Mesendoderm (in vitro differentiated cells): ENCODE results near the gene TMOD2.
A peak's percentile ranks its signal among the peaks of the same experiment; 100 is the strongest.

ENCODE experiments used
- DNase-seq: peaks from one replicate; pipeline ENCODE4 v3.0.0; 2013
- H2AK5ac ChIP-seq: 2 replicates; pipeline ENCODE4 v1.6.1; 2013; ENCODE audit warnings: low read length, inconsistent platforms
- H2BK120ac ChIP-seq: 2 replicates; pipeline ENCODE4 v1.6.1; 2013; ENCODE audit warnings: low read depth, mild to moderate bottlenecking, low read length, moderate library complexity, mixed read lengths
- H2BK15ac ChIP-seq: replicated peaks from 2 replicates; pipeline ENCODE4 v1.6.1; 2013; ENCODE audit warnings: low read depth, mild to moderate bottlenecking, moderate library complexity
- H2BK5ac ChIP-seq: 2 replicates; pipeline ENCODE4 v1.6.1; 2013; ENCODE audit warnings: low read length, inconsistent platforms
- H3K18ac ChIP-seq: 2 replicates; pipeline ENCODE4 v1.6.1; 2013; ENCODE audit warnings: mild to moderate bottlenecking, low read length, mixed read lengths
- H3K23ac ChIP-seq: one replicate; pipeline ENCODE4 v1.6.1; 2013; ENCODE audit warnings: low read length
- H3K27ac ChIP-seq: 2 replicates; pipeline ENCODE4 v1.5.1; 2013; ENCODE audit warnings: low read depth, mild to moderate bottlenecking, inconsistent platforms, low read length, moderate library complexity
- H3K27me3 ChIP-seq: 2 replicates; pipeline ENCODE4 v1.6.1; 2013; ENCODE audit warnings: low read length, control low read depth, mild to moderate bottlenecking, inconsistent platforms; ENCODE audit not compliant: insufficient read depth, poor library complexity
- H3K36me3 ChIP-seq: 2 replicates; pipeline ENCODE4 v1.6.1; 2013; ENCODE audit warnings: low read length, inconsistent platforms; ENCODE audit not compliant: control insufficient read depth, insufficient read depth
- H3K4ac ChIP-seq: one replicate; pipeline ENCODE4 v1.6.1; 2013; ENCODE audit warnings: low read depth, mild to moderate bottlenecking, low read length, moderate library complexity
- H3K4me1 ChIP-seq: 2 replicates; pipeline ENCODE4 v1.6.1; 2013; ENCODE audit warnings: low read depth, low read length, inconsistent platforms; ENCODE audit not compliant: control insufficient read depth
- H3K4me2 ChIP-seq: 2 replicates; pipeline ENCODE4 v1.6.1; 2013; ENCODE audit warnings: low read length
- H3K4me3 ChIP-seq: 2 replicates; pipeline ENCODE4 v1.5.1; 2013; ENCODE audit warnings: mild to moderate bottlenecking, low read length
- H3K56ac ChIP-seq: one replicate; pipeline ENCODE4 v1.6.1; 2013; ENCODE audit warnings: low read length
- H3K79me1 ChIP-seq: 2 replicates; pipeline ENCODE4 v1.6.1; 2013; ENCODE audit warnings: low read length, inconsistent platforms
- H3K79me2 ChIP-seq: 2 replicates; pipeline ENCODE4 v1.6.1; 2013; ENCODE audit warnings: mild to moderate bottlenecking, low read length; ENCODE audit not compliant: control insufficient read depth, insufficient read depth
- H3K9ac ChIP-seq: 2 replicates; pipeline ENCODE4 v1.6.1; 2013; ENCODE audit warnings: low read length, inconsistent platforms
- H4K5ac ChIP-seq: one replicate; pipeline ENCODE4 v1.6.1; 2013; ENCODE audit warnings: low read length
- H4K8ac ChIP-seq: one replicate; pipeline ENCODE4 v1.6.1; 2013; ENCODE audit warnings: low read depth, mild to moderate bottlenecking, control low read depth, low read length, moderate library complexity
- WGBS: extraction: QIAGEN DNeasy Blood & Tissue Kit; methylation state at CpG from one replicate; pipeline ENCODE4 v1.1.7; 2013; ENCODE audit warnings: low lambda C conversion rate, missing lambda C conversion rate; ENCODE audit not compliant: insufficient coverage; ENCODE audit errors: extremely low coverage; 5-methylcytosine and 5-hydroxymethylcytosine counted together

TMOD2 gene

DNA sequence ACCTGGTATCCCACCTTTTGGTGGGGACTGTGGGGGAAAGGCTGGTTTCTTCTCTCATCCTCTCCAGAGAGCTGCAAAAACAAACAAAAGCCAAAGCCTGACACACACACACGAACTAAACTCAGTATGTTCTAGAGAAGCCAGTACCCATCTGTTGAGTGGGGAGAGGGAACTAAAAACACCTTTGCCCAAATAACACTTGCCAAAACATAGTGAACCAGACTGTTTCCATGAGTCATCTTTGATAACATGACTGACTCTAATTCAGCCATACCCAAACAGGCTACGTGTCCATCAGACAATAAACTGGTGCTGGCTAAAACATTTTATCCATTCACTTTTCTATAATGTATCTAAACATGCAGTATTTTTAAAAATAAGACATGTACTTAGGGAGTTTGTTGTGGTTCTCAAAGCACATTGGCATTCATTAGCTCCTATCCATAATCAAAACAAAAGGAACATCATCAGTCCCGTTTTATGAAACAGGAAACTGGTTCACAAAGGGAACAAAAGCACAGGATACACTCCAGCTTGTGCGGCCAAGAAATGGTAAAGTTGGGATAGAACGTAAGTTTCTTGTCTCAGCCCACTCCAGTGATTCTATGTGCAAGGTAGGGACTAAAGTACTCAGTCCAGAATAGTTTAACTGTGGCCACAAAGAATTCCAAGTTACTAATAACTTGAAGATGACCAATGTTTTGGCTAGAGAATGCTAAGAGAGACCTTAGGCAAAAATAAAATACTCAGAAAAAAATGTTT, 30.0 kb upstream of the TMOD2 start:
- H3K27me3 ChIP-seq: no peaks in the 10 kb centered on the region
- no peak overlapping the region for H2BK5ac ChIP-seq
- H3K4me3 ChIP-seq: no peak overlapping the region
- H3K36me3 ChIP-seq: no peaks in the 10 kb centered on the region
- no peak overlapping the region for H3K9ac ChIP-seq
- H3K56ac ChIP-seq: no peak overlapping the region
- no peak overlapping the region for H3K4ac ChIP-seq
- no peak overlapping the region for H2BK120ac ChIP-seq
- no peak overlapping the region for H3K18ac ChIP-seq
- no peak overlapping the region for H3K27ac ChIP-seq
- no peak overlapping the region for H4K8ac ChIP-seq
- no peak overlapping the region for H2AK5ac ChIP-seq
- H3K4me2 ChIP-seq: no peak overlapping the region
- H3K79me1 ChIP-seq: no peaks in the 10 kb centered on the region
- no peak overlapping the region for H2BK15ac ChIP-seq
- WGBS: no CpG with 5 or more reads among the region's 5 CpGs
- no peak overlapping the region for H4K5ac ChIP-seq
- no peaks in the 10 kb centered on the region for H3K79me2 ChIP-seq
- H3K4me1 ChIP-seq: no peaks in the 10 kb centered on the region
- no peak for DNase-seq
- peak overlapping the region; percentile 17 for H3K23ac ChIP-seq

DNA sequence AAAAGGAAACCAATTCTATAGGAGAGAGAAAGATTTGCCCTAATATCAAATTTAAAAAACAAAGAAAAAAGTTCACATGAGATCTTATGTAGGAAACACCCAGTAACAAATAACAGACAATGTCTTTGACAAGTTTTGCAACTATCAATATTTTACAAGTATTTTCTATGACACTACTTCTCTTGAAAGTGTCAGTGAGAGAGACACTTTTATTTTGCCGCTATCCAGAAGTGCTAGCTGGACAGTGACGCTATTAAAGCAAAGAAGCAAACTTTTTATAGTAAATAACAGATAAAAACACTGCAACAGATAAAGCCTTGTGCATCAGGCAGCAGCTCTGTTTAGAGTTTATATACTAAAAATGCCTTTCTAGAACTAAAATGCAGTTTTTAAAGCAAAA, 27.2 kb upstream of the TMOD2 start:
- WGBS: no CpG with 5 or more reads among the region's 2 CpGs
- no peaks in the 10 kb centered on the region for H3K79me2 ChIP-seq
- no peaks in the 10 kb centered on the region for H3K79me1 ChIP-seq
- H2BK15ac ChIP-seq: no peak overlapping the region
- H2AK5ac ChIP-seq: no peak overlapping the region
- no peak overlapping the region for H3K27ac ChIP-seq
- H2BK5ac ChIP-seq: no peak overlapping the region
- H3K9ac ChIP-seq: no peak overlapping the region
- H4K8ac ChIP-seq: no peak overlapping the region
- no peak overlapping the region for H3K56ac ChIP-seq
- H3K4me3 ChIP-seq: no peak overlapping the region
- H3K4me2 ChIP-seq: no peak overlapping the region
- no peak overlapping the region for H3K18ac ChIP-seq
- H3K36me3 ChIP-seq: no peaks in the 10 kb centered on the region
- no peak overlapping the region for H4K5ac ChIP-seq
- no peak for DNase-seq
- no peak overlapping the region for H3K4ac ChIP-seq
- peaks cover 7% of the 10 kb centered on the region for H3K4me1 ChIP-seq
- no peak overlapping the region for H2BK120ac ChIP-seq
- H3K27me3 ChIP-seq: no peaks in the 10 kb centered on the region
- H3K23ac ChIP-seq: no peak overlapping the region

GRCh38 chr15:51724673-51725072, 26.7 kb upstream of the TMOD2 start:
- H4K8ac ChIP-seq: no peak overlapping the region
- no peak overlapping the region for H3K4me3 ChIP-seq
- H3K18ac ChIP-seq: no peak overlapping the region
- H2BK5ac ChIP-seq: no peak overlapping the region
- H3K56ac ChIP-seq: no peak overlapping the region
- H3K27ac ChIP-seq: no peak overlapping the region
- no peak overlapping the region for H2BK15ac ChIP-seq
- DNase-seq: peak; percentile 79
- no peak overlapping the region for H2AK5ac ChIP-seq
- no peak overlapping the region for H3K9ac ChIP-seq
- H2BK120ac ChIP-seq: no peak overlapping the region
- WGBS: no CpG with 5 or more reads among the region's 1 CpG
- no peak overlapping the region for H3K4me2 ChIP-seq
- no peak overlapping the region for H3K23ac ChIP-seq
- no peak overlapping the region for H4K5ac ChIP-seq
- no peaks in the 10 kb centered on the region for H3K79me1 ChIP-seq
- no peak overlapping the region for H3K4ac ChIP-seq
- H3K27me3 ChIP-seq: no peaks in the 10 kb centered on the region
- peaks cover 7% of the 10 kb centered on the region for H3K4me1 ChIP-seq
- H3K79me2 ChIP-seq: no peaks in the 10 kb centered on the region
- H3K36me3 ChIP-seq: no peaks in the 10 kb centered on the region

DNA sequence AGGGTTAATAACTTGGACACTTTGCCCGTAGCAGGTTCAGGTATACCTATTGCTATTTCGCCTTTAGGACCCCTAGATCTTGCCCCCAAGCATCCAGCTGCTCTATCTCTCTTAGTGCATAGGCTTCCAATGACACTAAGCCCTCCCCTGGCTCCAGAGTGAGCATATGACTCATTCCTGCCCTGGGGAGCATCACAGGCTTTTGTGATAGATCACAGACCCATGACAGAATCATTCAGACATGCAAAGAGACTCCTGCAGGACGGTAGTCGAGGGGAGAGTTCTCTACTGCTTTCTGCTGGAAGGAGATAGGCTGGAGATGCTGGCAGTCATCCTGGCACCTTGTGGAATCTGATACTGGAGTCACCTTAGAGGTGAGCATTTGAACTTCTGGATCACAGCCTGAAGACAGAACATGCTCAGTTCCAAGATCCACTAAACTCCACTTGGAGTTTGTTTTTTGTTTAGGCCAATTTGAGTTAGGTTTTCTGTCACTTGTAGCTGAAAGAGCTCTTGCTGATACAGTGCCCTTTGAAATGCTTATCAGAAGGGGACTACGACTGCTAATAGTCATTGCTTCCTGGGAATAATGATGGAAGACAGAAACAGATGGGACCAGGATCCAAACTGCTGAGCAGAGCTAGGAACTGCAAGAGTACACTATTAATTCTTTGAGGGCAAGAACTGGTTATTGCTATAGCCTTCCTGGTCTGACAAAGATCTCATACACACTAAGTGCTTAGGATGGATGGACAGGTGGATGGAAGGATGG, 24.9 kb upstream of the TMOD2 start:
- Histone ChIP-seq H2AK5ac (no peak overlapping the region), H3K79me1 (no peaks in the 10 kb centered on the region), H3K4me1 (peaks cover 7% of the 10 kb centered on the region), H3K4ac (no peak overlapping the region), H3K4me3 (no peak overlapping the region), H3K79me2 (no peaks in the 10 kb centered on the region), H3K36me3 (no peaks in the 10 kb centered on the region), H4K5ac (no peak overlapping the region), H2BK120ac (no peak overlapping the region), H3K27ac (peak overlapping the region; percentile 59), H4K8ac (no peak overlapping the region), H3K27me3 (no peaks in the 10 kb centered on the region), H2BK5ac (no peak overlapping the region), H3K23ac (no peak overlapping the region), H3K18ac (no peak overlapping the region), H3K56ac (no peak overlapping the region), H2BK15ac (no peak overlapping the region), H3K9ac (no peak overlapping the region), H3K4me2 (no peak overlapping the region)
- no CpG with 5 or more reads among the region's 5 CpGs for WGBS
- peak; percentile 99 for DNase-seq

DNA sequence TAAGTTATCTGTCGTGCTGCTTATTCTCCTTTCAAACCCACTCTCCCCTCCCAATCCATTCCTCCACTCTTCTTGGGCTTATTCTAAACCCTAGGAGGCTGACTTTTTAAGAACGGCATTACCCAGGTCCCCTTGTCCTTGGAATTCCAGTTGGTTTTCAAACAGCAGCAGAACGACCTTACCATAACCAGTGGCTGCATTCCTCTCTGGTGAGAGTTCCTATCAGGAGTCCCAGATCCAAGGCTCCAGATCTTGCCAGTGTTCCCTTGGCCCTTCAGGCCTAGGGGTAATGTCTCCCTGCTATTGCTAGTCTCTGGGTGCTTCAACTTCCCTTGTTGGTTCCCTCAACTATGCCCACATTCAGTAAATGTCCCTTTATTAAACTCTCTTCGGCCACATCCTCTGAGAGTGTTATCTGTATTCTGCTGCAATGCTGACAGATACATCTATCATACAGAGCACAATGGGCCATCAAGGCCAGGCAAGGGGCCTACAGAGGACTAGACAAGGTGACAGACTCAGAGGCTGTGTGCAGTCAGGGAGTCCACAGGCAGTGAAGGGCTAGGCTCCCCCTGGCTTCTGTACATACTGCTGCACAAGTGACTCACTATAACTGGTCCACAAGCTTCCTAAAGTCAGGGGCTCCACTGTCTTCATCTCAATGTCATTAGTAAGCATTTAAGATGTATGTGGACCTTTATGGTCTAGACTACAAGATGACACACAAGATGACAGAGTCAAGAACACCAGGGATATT, 24.1 kb upstream of the TMOD2 start:
- Histone ChIP-seq H2BK5ac (no peak overlapping the region), H4K5ac (no peak overlapping the region), H3K4me2 (no peak overlapping the region), H3K36me3 (no peaks in the 10 kb centered on the region), H3K27me3 (no peaks in the 10 kb centered on the region), H3K9ac (no peak overlapping the region), H3K4me3 (no peak overlapping the region), H3K56ac (no peak overlapping the region), H3K4ac (no peak overlapping the region), H2BK120ac (no peak overlapping the region), H3K18ac (no peak overlapping the region), H3K4me1 (peaks cover 7% of the 10 kb centered on the region), H3K23ac (no peak overlapping the region), H2AK5ac (no peak overlapping the region), H3K27ac (no peak overlapping the region), H4K8ac (no peak overlapping the region), H3K79me2 (no peaks in the 10 kb centered on the region), H2BK15ac (no peak overlapping the region), H3K79me1 (no peaks in the 10 kb centered on the region)
- peak; percentile 68 for DNase-seq
- WGBS: no CpG with 5 or more reads among the region's 4 CpGs
